Large intestine (tissue), 3 donors: Measurements from ENCODE around the gene FRAT1. TPM values are rescaled to one million over a fixed set of nuclear protein-coding genes. Genes with fewer than 3 reads are reported as not detected.

ENCODE experiments used
- DNase-seq, 2 donors: peaks; one replicate each; pipeline versions ENCODE4 v3.0.0 to v3.0.0-alpha.2; 2013
- H3K27ac ChIP-seq: one replicate; pipeline ENCODE4 v1.5.1; 2013; ENCODE audit warnings: low read length
- H3K27me3 ChIP-seq: 2 replicates; pipeline ENCODE4 v1.6.1; 2013; ENCODE audit warnings: low read length; ENCODE audit not compliant: control insufficient read depth, insufficient read depth
- H3K36me3 ChIP-seq: 2 replicates; pipeline ENCODE4 v1.6.1; 2013; ENCODE audit warnings: low read length; ENCODE audit not compliant: control insufficient read depth, insufficient read depth
- H3K4me1 ChIP-seq: one replicate; pipeline ENCODE4 v1.6.1; 2013; ENCODE audit warnings: low read length; ENCODE audit not compliant: control insufficient read depth, insufficient read depth
- H3K4me3 ChIP-seq: one replicate; pipeline ENCODE4 v1.5.1; 2013; ENCODE audit warnings: low read length
- H3K9me3 ChIP-seq: one replicate; pipeline ENCODE4 v1.6.1; 2013; ENCODE audit warnings: mild to moderate bottlenecking, low read depth, low read length, moderate library complexity; ENCODE audit not compliant: control insufficient read depth
- WGBS: methylation state at CpG from one replicate; pipeline ENCODE4 v1.1.5; 2013; ENCODE audit warnings: low lambda C conversion rate; ENCODE audit not compliant: insufficient coverage; 5-methylcytosine and 5-hydroxymethylcytosine counted together
- polyA plus RNA-seq: library from polyadenylated mRNA; unstranded; fragments of 120-200 nt; gene quantifications from one replicate; pipeline ENCODE4 v1.2.1, GENCODE V29; 2013

The FRAT1 gene
- polyA plus RNA-seq, 1 donor = 5.6 TPM

DNA sequence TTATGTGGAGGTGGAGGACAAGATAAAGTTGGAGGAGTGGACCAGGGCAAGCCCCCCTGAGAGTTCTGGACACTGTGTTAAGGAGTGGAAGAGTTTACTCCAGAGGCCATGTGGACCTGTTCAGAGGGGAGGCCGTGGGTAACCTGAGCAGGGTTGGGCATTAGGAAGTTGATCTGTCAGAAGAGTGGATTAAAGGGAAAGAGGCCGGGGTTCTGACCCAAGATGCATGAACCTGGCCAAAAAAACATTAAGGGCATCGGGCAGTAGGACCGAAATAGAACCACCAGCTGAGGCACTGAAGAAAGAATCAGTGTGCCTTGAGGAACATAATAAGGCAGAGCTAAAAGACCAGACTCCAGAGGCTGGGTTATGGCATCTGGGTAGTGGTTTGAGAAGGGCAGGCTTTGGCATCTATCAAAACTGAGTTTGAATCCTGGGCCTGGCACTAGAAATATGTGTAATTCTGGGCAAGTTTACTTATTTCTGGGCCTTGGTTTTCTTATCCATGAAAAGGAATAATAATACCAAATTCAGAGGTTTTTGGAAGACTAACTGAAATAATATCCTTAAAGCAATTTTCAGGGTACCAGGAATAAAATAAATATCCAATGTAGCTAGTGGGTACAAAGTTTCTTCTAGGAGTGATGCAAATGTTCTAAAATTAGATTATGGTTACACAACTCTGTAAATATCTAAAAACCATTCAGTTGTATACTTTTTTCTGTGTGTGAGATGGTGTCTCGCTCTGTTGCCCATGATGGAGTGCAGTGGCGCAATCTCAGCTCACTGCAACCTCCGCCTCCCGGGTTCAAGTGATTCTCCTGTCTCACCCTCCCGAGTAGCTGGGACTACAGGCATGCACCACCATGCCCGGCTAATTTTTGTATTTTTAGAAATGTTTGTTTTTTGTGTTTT, 10.9 kb upstream of the FRAT1 start:
- no peak overlapping the region for H3K27ac ChIP-seq
- no peak overlapping the region for H3K4me3 ChIP-seq
- H3K4me1 ChIP-seq = no peaks in the 10 kb centered on the region
- H3K27me3 ChIP-seq = no peaks in the 10 kb centered on the region
- no peak for DNase-seq
- no peaks in the 10 kb centered on the region for H3K36me3 ChIP-seq
- WGBS = 0% methylated on average over 1 of the region's 10 CpGs
- H3K9me3 ChIP-seq = no peaks in the 10 kb centered on the region

DNA sequence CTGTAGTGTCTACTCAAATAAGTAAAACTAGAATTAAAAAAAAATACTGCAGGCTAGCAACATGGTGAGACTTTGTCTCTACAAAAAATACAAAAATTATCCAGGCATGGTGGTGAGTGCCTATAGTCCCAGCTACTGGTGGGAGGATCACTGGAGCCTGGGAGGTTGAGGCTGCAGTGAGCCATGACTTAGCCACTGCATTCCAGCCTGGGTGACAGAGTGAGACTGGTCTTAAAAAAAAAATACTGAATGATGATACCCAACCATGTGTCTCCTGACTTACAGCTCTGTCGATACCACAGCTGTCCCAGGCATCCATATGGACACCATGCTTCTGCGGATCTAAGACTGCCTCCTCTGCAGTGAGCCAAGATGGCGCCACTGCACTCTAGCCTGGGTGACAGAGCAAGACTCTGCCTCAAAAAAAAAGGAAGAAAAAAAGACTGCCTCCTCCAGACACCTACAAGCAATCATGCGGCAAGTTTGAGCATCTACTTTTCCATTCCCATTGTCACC, 7.9 kb upstream of the FRAT1 start:
- H3K27me3 ChIP-seq = no peaks in the 10 kb centered on the region
- H3K36me3 ChIP-seq = no peaks in the 10 kb centered on the region
- no peak for DNase-seq
- H3K9me3 ChIP-seq = no peaks in the 10 kb centered on the region
- no peak overlapping the region for H3K27ac ChIP-seq
- no peaks in the 10 kb centered on the region for H3K4me1 ChIP-seq
- no peak overlapping the region for H3K4me3 ChIP-seq
- no CpG with 5 or more reads among the region's 4 CpGs for WGBS

DNA sequence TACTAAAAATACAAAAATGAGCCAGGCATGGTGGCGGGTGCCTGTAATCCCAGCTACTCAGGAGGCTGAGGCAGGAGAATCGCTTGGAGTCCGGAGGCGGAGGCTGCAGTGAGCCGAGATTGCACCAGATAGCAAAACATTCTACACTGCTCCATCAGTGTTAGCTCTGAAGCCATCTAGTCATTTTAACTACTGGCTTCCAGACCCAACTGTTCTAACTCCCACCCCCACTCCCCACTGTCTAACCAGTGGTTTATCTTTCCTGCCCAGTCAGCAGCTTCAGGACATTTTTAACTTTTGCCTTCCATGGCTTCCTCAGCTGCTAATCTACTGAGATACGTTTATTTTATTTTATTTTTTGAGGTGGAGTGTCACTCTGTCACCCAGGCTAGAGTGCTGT, 6.2 kb upstream of the FRAT1 start:
- no peaks in the 10 kb centered on the region for H3K9me3 ChIP-seq
- WGBS = 67% methylated on average over 1 of the region's 6 CpGs

DNA sequence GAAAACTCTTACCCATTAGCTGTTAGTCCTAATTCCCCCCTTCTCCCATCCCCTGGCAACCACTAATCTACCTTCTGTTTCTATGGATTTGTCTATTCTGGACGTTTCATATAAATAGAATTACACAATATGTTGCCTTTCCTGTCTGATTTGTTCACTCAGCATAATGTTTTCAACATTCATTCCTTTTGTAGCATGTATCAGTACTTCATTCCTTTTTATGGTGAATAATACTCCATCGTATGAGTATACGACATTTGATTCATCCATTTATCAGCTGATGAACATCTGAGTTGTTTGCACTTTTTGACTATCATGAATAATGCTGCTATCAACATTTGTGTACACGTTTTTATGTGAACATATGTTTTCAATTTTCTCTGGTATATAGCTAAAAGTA, 4.4 kb upstream of the FRAT1 start:
- DNase-seq = no peak
- H3K4me3 ChIP-seq = no peak overlapping the region
- peaks cover 3% of the 10 kb centered on the region for H3K4me1 ChIP-seq
- no peaks in the 10 kb centered on the region for H3K27me3 ChIP-seq
- no peaks in the 10 kb centered on the region for H3K36me3 ChIP-seq
- WGBS = 33% methylated on average over 1 of the region's 4 CpGs
- H3K27ac ChIP-seq = no peak overlapping the region
- no peaks in the 10 kb centered on the region for H3K9me3 ChIP-seq

More for the DNA sequence above, 6.2 kb upstream of the FRAT1 start:
- DNase-seq = no peak
- Histone ChIP-seq H3K36me3 (no peaks in the 10 kb centered on the region), H3K4me3 (no peak overlapping the region), H3K4me1 (no peaks in the 10 kb centered on the region), H3K27me3 (no peaks in the 10 kb centered on the region), H3K27ac (no peak overlapping the region)

DNA sequence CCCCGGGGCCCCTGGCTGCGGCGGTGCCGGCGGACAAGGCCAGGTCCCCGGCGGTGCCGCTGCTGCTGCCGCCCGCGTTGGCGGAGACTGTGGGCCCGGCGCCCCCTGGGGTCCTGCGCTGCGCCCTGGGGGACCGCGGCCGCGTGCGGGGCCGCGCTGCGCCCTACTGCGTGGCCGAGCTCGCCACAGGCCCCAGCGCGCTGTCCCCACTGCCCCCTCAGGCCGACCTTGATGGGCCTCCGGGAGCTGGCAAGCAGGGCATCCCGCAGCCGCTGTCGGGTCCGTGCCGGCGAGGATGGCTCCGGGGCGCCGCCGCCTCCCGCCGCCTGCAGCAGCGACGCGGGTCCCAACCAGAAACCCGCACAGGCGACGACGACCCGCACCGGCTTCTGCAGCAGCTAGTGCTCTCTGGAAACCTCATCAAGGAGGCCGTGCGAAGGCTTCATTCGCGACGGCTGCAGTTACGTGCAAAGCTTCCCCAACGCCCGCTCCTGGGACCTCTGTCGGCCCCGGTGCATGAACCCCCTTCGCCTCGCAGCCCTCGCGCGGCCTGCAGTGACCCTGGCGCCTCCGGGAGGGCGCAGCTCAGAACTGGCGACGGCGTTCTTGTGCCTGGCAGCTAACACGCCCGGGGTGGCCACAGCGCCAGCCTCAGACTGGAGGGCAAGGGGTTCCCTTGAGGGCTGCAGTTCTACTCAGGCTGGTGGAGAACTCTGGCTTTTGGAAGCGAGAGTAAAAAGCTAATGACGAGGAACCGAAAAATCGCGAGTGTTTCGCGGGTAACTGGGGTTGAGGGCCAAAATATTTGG, 804 bp downstream of the FRAT1 start:
- H3K4me3 ChIP-seq = peak overlapping the region; percentile 74
- H3K4me1 ChIP-seq = peaks cover 11% of the 10 kb centered on the region
- no peaks in the 10 kb centered on the region for H3K36me3 ChIP-seq
- peak in 1 of 2 donors; percentile 75 for DNase-seq
- peak overlapping the region; percentile 24 for H3K27ac ChIP-seq
- no peaks in the 10 kb centered on the region for H3K9me3 ChIP-seq
- H3K27me3 ChIP-seq = peaks cover 21% of the 10 kb centered on the region
- no CpG with 5 or more reads among the region's 83 CpGs for WGBS

DNA sequence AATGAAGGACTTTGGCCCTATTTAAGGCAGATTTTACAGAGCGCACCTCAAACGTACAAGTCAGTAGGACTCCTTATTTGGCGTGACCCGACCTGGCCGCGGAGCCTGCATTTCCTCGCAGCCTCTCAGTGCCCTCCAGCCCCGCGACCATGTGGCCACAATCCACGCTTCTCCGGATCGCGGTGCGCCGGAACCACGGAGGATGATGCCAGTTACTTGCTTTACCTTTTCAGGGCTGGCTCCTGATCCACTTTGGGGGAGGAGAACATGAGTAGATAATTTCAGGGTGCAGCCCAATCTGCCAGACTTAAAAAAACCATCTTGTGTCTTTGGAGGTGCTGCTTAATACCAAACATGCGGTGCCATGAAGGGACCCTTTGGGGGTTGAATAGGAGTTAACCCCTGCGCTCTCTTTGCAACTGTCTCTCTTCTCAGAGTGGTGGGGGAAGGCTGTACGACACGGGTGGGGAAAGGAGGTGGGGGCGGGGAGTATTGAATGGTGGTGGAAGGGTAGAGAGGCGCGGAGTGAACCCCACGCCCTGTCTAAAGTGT, 1.5 kb downstream of the FRAT1 start:
- Histone ChIP-seq H3K27me3 (peaks cover 21% of the 10 kb centered on the region), H3K9me3 (no peaks in the 10 kb centered on the region), H3K4me1 (peaks cover 11% of the 10 kb centered on the region), H3K27ac (no peak overlapping the region), H3K4me3 (peak overlapping the region; percentile 52), H3K36me3 (no peaks in the 10 kb centered on the region)
- DNase-seq = no peak
- no CpG with 5 or more reads among the region's 24 CpGs for WGBS

DNA sequence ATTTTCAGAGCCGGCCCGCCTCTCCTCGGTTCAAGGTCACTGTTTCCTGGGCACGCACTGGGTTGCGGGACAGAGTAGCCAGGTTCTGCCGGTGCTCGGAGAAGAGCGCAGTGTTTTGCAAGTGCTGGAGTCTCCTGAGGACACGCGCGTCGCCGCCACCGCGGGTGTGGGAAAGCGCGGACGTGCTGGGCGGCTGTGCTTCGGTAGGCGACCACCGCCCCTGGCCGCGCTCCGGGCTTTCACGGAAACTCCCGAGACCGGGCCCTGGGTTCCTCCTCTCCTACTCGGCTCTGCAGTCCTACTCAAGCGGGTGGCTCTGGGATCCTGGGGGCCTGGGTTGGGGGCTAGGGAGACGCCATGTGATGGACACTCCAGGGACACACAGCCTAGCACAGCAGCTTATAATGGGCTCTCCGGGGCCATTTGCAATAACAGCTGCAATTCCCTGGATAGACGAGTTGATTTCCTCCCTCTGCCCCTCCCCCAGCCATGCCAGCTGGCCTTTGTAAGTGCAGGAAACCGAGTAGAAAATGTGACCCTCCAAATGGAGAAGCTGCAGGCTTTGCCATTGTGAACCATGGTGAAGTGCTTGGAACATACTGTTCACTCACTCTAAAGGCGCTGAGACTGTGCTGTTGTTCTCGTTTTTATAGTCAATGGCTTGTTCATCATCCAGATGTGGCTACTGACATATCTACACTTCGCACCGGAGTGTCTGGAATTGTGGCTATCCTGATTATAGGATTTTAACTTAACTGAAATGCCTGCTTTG, 2.1 kb downstream of the FRAT1 start:
- H3K27me3 ChIP-seq = peaks cover 21% of the 10 kb centered on the region
- DNase-seq = peak in 1 of 2 donors; percentile 44
- peaks cover 11% of the 10 kb centered on the region for H3K4me1 ChIP-seq
- no CpG with 5 or more reads among the region's 38 CpGs for WGBS
- no peaks in the 10 kb centered on the region for H3K36me3 ChIP-seq
- no peak overlapping the region for H3K27ac ChIP-seq
- peak overlapping the region; percentile 52 for H3K4me3 ChIP-seq
- H3K9me3 ChIP-seq = no peaks in the 10 kb centered on the region

DNA sequence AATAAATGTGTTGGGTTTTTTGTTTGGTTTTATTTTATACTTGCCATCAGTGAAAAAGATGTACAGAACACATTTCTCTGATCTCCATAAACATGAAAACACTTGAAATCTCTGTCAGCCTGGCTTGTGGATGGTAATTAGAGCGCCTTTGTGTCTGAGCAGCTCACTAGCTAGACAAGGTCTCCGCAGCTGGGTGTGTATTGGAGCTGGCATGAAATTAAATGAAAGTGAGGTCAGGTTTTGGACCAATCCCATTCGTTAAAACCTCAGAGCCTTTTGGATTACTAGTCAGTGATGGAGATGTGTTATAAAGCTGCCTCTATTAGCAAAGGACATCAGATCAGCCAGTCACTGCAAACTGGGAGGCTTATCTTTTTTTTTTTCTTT, 2.7 kb downstream of the FRAT1 start:
- Histone ChIP-seq H3K4me3 (no peak overlapping the region), H3K27me3 (peaks cover 21% of the 10 kb centered on the region), H3K9me3 (no peaks in the 10 kb centered on the region), H3K4me1 (peaks cover 11% of the 10 kb centered on the region), H3K27ac (no peak overlapping the region), H3K36me3 (no peaks in the 10 kb centered on the region)
- DNase-seq = no peak
- WGBS = no CpG with 5 or more reads among the region's 3 CpGs

DNA sequence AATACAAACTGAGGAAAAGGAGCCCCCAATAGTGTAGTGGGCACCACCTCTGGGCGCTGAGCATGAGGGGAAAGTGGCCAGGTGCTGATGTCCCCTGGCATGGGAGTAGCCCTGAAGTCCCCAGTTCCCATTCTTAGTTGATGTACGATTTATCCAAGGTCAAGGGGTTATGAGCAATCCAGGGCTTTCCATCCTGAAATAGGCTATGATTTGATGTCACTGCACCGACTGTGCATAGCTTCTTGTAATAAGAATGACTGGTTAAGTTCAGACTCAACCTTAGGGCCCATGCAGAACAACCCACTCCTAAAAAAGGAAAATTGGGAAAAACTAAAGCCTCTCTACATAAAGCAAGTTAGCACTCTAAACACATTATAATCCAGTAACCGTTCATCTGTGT, 4.4 kb downstream of the FRAT1 start:
- no peak overlapping the region for H3K27ac ChIP-seq
- peaks cover 26% of the 10 kb centered on the region for H3K4me1 ChIP-seq
- WGBS = no CpG with 5 or more reads among the region's 4 CpGs
- H3K36me3 ChIP-seq = no peaks in the 10 kb centered on the region
- H3K27me3 ChIP-seq = peaks cover 21% of the 10 kb centered on the region
- no peak for DNase-seq
- H3K9me3 ChIP-seq = no peaks in the 10 kb centered on the region
- no peak overlapping the region for H3K4me3 ChIP-seq
